Prostate gland (tissue), 2 donors: ENCODE data around the gene M6PR. TPM values are rescaled to one million over a fixed set of nuclear protein-coding genes. Genes with fewer than 3 reads are reported as not detected.
"Not testable (repeated sequence)": the region's sequence is repeated elsewhere in the genome, so short reads cannot be mapped to it uniquely, and the experiment has no call there.

Source experiments
- DNase-seq: peaks from one replicate; pipeline ENCODE4 v3.0.0-alpha.2; 2019; ENCODE audit warnings: low spot score
- H3K27ac ChIP-seq, 2 donors: fragments of 200-600 bp; sonication (generic); 2 replicates each; pipeline ENCODE4 v1.5.1; 2017 to 2019
- H3K27me3 ChIP-seq: fragments of 200-600 bp; sonication (generic); replicated peaks from 2 replicates; pipeline ENCODE4 v1.5.1; 2019; ENCODE audit not compliant: insufficient read depth
- H3K36me3 ChIP-seq, 2 donors: fragments of 200-600 bp; sonication (generic); 1 replicate in 1 of 2; 2 replicates in 1 of 2; pipeline versions ENCODE4 v1.5.1 to v1.8.1; 2017 to 2019
- H3K4me1 ChIP-seq: fragments of 200-600 bp; sonication (generic); replicated peaks from 2 replicates; pipeline ENCODE4 v1.5.1; 2019
- H3K4me3 ChIP-seq, 2 donors: fragments of 200-600 bp; sonication (generic); 2 replicates each; pipeline ENCODE4 v1.5.1; 2017 to 2019
- H3K9me3 ChIP-seq: fragments of 200-600 bp; sonication (generic); 2 replicates; pipeline ENCODE4 v1.5.1; 2017
- CTCF ChIP-seq, 4 experiments: fragments of 200-600 bp in 2 of 4; fragments of 450-650 bp in 2 of 4; sonication (generic) in 2 of 4; IDR thresholded peaks; 1 replicate in 3 of 4; 2 replicates in 1 of 4; pipeline ENCODE4 v1.5.1; 2016 to 2019; ENCODE audit warnings: antibody characterized with exemption in 4 of 4, mild to moderate bottlenecking in 2 of 4, moderate library complexity in 2 of 4
- POLR2A ChIP-seq: fragments of 450-650 bp; IDR thresholded peaks from one replicate; pipeline ENCODE4 v1.6.1; 2016; ENCODE audit warnings: antibody characterized with exemption, mild to moderate bottlenecking
- POLR2AphosphoS5 ChIP-seq: sonication (generic); formaldehyde crosslinking; IDR thresholded peaks from one replicate; pipeline ENCODE4 v1.6.1; 2017; ENCODE audit warnings: antibody characterized with exemption
- WGBS: methylation state at CpG from one replicate; pipeline ENCODE4 v1.1.5; 2018; 5-methylcytosine and 5-hydroxymethylcytosine counted together
- intact Hi-C: fragments of 100-400 bp; cut with DNase I; formaldehyde crosslinking; loops from one replicate; pipeline ENCODE4 v1.14.2; 2022
- total RNA-seq, 2 donors: library from RNA; depleted of rRNA; stranded (reverse); fragments of >200 nt; gene quantifications; one replicate each; pipeline ENCODE4 v1.1.0, GENCODE V29; 2016

The M6PR gene
- total RNA-seq, 2 donors from 2014 or later = 128 to 141 TPM

- no peaks in the 10 kb centered on the region for H3K36me3 ChIP-seq
- DNase-seq = no peak
- WGBS = 98% methylated on average over 5 of the region's 5 CpGs
- TF ChIP-seq CTCF (IDR thresholded peaks at IDR 0.05) = no peak
- intact Hi-C loops = no loop called here
- no peaks in the 10 kb centered on the region for H3K27me3 ChIP-seq
- H3K4me1 ChIP-seq = no peaks in the 10 kb centered on the region
- H3K9me3 ChIP-seq = no peaks in the 10 kb centered on the region
- H3K4me3 ChIP-seq = no peak overlapping the region
- H3K27ac ChIP-seq = no peak overlapping the region
Observed at GRCh38 chr12:8922544-8922943, 26.9 kb downstream of the M6PR start.

GRCh38 chr12:8919643-8920042, 29.8 kb downstream of the M6PR start:
- intact Hi-C loops, H3K36me3 ChIP-seq: not testable (repeated sequence)
- 91% methylated on average over 4 of the region's 4 CpGs for WGBS

GRCh38 chr12:8917751-8918150, 31.7 kb downstream of the M6PR start:
- H3K36me3 ChIP-seq = no peaks in the 10 kb centered on the region
- H3K27ac ChIP-seq = no peak overlapping the region
- H3K9me3 ChIP-seq = no peaks in the 10 kb centered on the region
- DNase-seq = no peak
- intact Hi-C loops = no loop called here
- H3K27me3 ChIP-seq = no peaks in the 10 kb centered on the region
- no peaks in the 10 kb centered on the region for H3K4me1 ChIP-seq
- TF ChIP-seq POLR2AphosphoS5 (no peak), POLR2A (no peak), CTCF (IDR thresholded peaks at IDR 0.05) (no peak)
- H3K4me3 ChIP-seq = no peak overlapping the region
- WGBS = 53% methylated on average over 1 of the region's 1 CpG

More at GRCh38 chr12:8919643-8920042, 29.8 kb downstream of the M6PR start:
- not testable (repeated sequence) for DNase-seq, H3K27me3 ChIP-seq, H3K9me3 ChIP-seq, H3K4me1 ChIP-seq, H3K27ac ChIP-seq, H3K4me3 ChIP-seq

GRCh38 chr12:8917031-8917430, 32.4 kb downstream of the M6PR start:
- Histone ChIP-seq H3K36me3 (no peaks in the 10 kb centered on the region), H3K9me3 (no peaks in the 10 kb centered on the region), H3K4me1 (no peaks in the 10 kb centered on the region), H3K4me3 (no peak overlapping the region), H3K27ac (no peak overlapping the region), H3K27me3 (no peaks in the 10 kb centered on the region)
- TF ChIP-seq CTCF (IDR thresholded peaks at IDR 0.05) (no peak), POLR2A (no peak), POLR2AphosphoS5 (no peak)
- WGBS = 78% methylated on average over 3 of the region's 3 CpGs
- DNase-seq = no peak
- intact Hi-C loops = no loop called here

GRCh38 chr12:8916154-8916553, 33.3 kb downstream of the M6PR start:
- H3K27me3 ChIP-seq = no peaks in the 10 kb centered on the region
- no peaks in the 10 kb centered on the region for H3K36me3 ChIP-seq
- no peak for DNase-seq
- TF ChIP-seq POLR2AphosphoS5 = no peak
- TF ChIP-seq CTCF (IDR thresholded peaks at IDR 0.05) = no peak
- no peak for TF ChIP-seq POLR2A
- H3K4me3 ChIP-seq = no peak overlapping the region
- H3K27ac ChIP-seq = no peak overlapping the region
- H3K4me1 ChIP-seq = no peaks in the 10 kb centered on the region
- no peaks in the 10 kb centered on the region for H3K9me3 ChIP-seq
- intact Hi-C loops = no loop called here
